K562 (cell line): ENCODE measurements around the gene SCN4B. TPM values are rescaled to one million over a fixed set of nuclear protein-coding genes. Genes with fewer than 3 reads are reported as not detected.

ENCODE experiments used
- ARID1B ChIP-seq: fragments of 450-650 bp; IDR thresholded peaks from 2 replicates; pipeline ENCODE4 v1.6.1; 2016; ENCODE audit warnings: antibody characterized with exemption, mild to moderate bottlenecking, inconsistent platforms
- CBFA2T2 ChIP-seq: fragments of 450-650 bp; conservative IDR thresholded peaks from 2 replicates; pipeline ENCODE4 v1.6.1; 2017; ENCODE audit warnings: mild to moderate bottlenecking
- HDAC1 ChIP-seq, 2 experiments: fragments of 450-650 bp; IDR thresholded peaks; 2 replicates each; pipeline ENCODE4 v1.6.1; 2016 to 2017; ENCODE audit warnings: inconsistent platforms in 1 of 2, mild to moderate bottlenecking in 1 of 2, moderate library complexity in 1 of 2
- JUND ChIP-seq, 2 experiments: IDR thresholded peaks; 2 replicates in 1 of 2; 3 replicates in 1 of 2; pipeline ENCODE4 v1.6.1; 2011; ENCODE audit warnings: borderline replicate concordance in 2 of 2, low read depth in 2 of 2, low read length in 2 of 2, improper control_type of control experiment in 1 of 2, missing biosample characterization in 1 of 2, missing genetic modification characterization in 1 of 2, missing genetic modification reagents in 1 of 2
- NR2C1 ChIP-seq, 2 experiments: fragments of 450-650 bp; IDR thresholded peaks; 2 replicates each; pipeline ENCODE4 v1.6.1; 2017; ENCODE audit warnings: mild to moderate bottlenecking in 2 of 2, antibody characterized with exemption in 1 of 2, inconsistent platforms in 1 of 2, missing compliant biosample characterization in 1 of 2, missing genetic modification characterization in 1 of 2
- NR2C2 ChIP-seq, 2 experiments: fragments of 200-800 bp in 1 of 2; sonication (Bioruptor generic) in 1 of 2; sonication (generic) in 1 of 2; formaldehyde crosslinking in 1 of 2; IDR thresholded peaks; 2 replicates each; pipeline versions ENCODE4 v1.6.1 to v1.8.0; 2016 to 2022; ENCODE audit warnings: mild to moderate bottlenecking in 1 of 2, missing compliant biosample characterization in 1 of 2, missing genetic modification characterization in 1 of 2, missing genetic modification reagents in 1 of 2
- PHF20 ChIP-seq: fragments of 450-650 bp; IDR thresholded peaks from 2 replicates; pipeline ENCODE4 v1.6.1; 2018; ENCODE audit not compliant: partially characterized antibody
- PRPF4 ChIP-seq: fragments of 200-400 bp; formaldehyde crosslinking; IDR thresholded peaks from one replicate; pipeline ENCODE4 v1.6.1; 2017; ENCODE audit warnings: low read length, low read depth, mild to moderate bottlenecking; ENCODE audit not compliant: insufficient read depth, poor library complexity, severe bottlenecking
- RCOR1 ChIP-seq, 2 experiments: IDR thresholded peaks; 2 replicates each; pipeline ENCODE4 v1.6.1; 2012; ENCODE audit warnings: low read depth in 2 of 2, low read length in 2 of 2, borderline replicate concordance in 1 of 2, improper control_type of control experiment in 1 of 2
- SMAD4 ChIP-seq: fragments of 250-450 bp; sonication (Bioruptor Pico); conservative IDR thresholded peaks from 2 replicates; pipeline ENCODE4 v1.8.0; 2021; ENCODE audit warnings: inconsistent platforms, mild to moderate bottlenecking, moderate library complexity
- SREBF2 ChIP-seq: sonication (generic); formaldehyde crosslinking; IDR thresholded peaks from 2 replicates; pipeline ENCODE4 v1.4.0; 2020; ENCODE audit warnings: mild to moderate bottlenecking, missing genetic modification reagents
- TAL1 ChIP-seq: fragments of 450-650 bp; IDR thresholded peaks from 2 replicates; pipeline ENCODE4 v1.6.1; 2016; ENCODE audit warnings: mild to moderate bottlenecking
- ZFX ChIP-seq: sonication (generic); formaldehyde crosslinking; IDR thresholded peaks from 2 replicates; pipeline ENCODE4 v1.8.0; 2022; ENCODE audit warnings: mild to moderate bottlenecking, missing genetic modification reagents, moderate library complexity
- polyA plus RNA-seq, 8 experiments: library from polyadenylated mRNA; depleted of rRNA in 4 of 8; stranded (reverse) in 5 of 8; unstranded in 3 of 8; fragments of >200 nt; fragmentation: Nextera tagmentation in 2 of 8; fragmentation: Illumina TruSeq in 1 of 8; extraction: Ambion mirVana in 2 of 8; extraction: Trizol in 1 of 8; gene quantifications; 2 replicates each; pipeline versions ENCODE4 v1.2.1 to v1.2.3, GENCODE V29; 2011 to 2014; ENCODE audit warnings: inconsistent platforms in 1 of 8, missing spikeins in 1 of 8
- total RNA-seq, 7 experiments: library from RNA; depleted of rRNA in 6 of 7; stranded (reverse); fragments of >200 nt in 6 of 7; fragmentation: Illumina TruSeq in 2 of 7; extraction: Trizol in 2 of 7; gene quantifications; 2 replicates each; pipeline versions ENCODE4 v1.2.1 to v1.2.3, GENCODE V29; 2011 to 2021; ENCODE audit warnings: low replicate concordance in 1 of 7
- TF ChIP-seq, protein P1 (sequence below): fragments of 250-450 bp; sonication (Bioruptor Pico); IDR thresholded peaks from 2 replicates; pipeline ENCODE4 v1.8.0; 2021; ENCODE audit warnings: borderline replicate concordance, mild to moderate bottlenecking, moderate library complexity; ENCODE audit not compliant: poor library complexity, severe bottlenecking
- TF ChIP-seq, protein P2 (sequence below): sonication (generic); formaldehyde crosslinking; IDR thresholded peaks from 2 replicates; pipeline ENCODE4 v1.9.0; 2022; ENCODE audit warnings: mild to moderate bottlenecking, missing genetic modification reagents

SCN4B gene
- total and polyA plus RNA-seq, 9 of the 15 experiments (the other 6 are each of a cell fraction or from before 2014, with no cell fraction given) = 0.03 TPM; not detected in 8

DNA sequence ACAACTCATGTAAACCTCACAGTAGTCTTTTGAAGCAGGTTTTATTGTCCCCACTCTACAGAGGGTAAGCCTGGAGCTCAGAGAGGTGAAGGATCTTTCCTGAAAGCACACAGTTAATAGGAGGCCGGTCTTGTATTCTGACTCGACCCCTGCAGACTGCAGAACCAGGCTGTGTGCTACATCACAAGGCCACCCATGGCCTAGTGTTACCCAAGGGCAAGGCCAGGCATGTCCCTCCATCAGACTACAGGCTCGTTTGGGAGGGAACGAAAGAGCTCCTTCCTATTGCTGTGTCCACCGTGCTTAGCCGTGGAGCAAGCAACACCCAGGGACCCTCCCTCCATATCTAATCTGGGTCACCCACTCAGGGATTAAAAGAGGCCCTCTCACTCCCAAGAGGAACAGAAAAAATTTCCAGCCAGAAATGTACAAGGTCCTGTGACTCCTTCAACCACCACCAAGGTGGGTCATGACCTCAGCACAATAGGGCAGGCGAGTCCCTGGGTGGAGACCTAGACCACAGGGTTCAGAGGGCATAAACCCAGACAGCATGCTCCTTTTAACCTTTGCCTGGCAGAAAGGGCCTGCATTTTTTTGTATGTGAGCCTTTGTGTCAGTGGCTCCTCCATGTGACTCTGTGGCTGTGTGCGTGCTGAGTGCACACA lies 59.6 kb downstream of the SCN4B start (continued):
- peak in 1 of 2 experiments; percentile 83; a peak in 2 of 4 replicates for TF ChIP-seq RCOR1 (IDR thresholded peaks at IDR 0.05; ENCODE audit: borderline replicate concordance in 1 of 2, low read depth in 2 of 2, low read length in 2 of 2)
- no peak for TF ChIP-seq PRPF4
- TF ChIP-seq, protein P1, sequence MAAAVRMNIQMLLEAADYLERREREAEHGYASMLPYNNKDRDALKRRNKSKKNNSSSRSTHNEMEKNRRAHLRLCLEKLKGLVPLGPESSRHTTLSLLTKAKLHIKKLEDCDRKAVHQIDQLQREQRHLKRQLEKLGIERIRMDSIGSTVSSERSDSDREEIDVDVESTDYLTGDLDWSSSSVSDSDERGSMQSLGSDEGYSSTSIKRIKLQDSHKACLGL (CRISPR knock-in tag) = no peak
- TF ChIP-seq CBFA2T2 = peak; percentile 36; the same call in 1 of the 2 replicates
- 0 out of 2 replicates have a peak, but pooled peaks have one; percentile 15 for TF ChIP-seq ARID1B
- TF ChIP-seq SREBF2 = no peak
- TF ChIP-seq HDAC1 (IDR thresholded peaks at IDR 0.05) = peak in 1 of 2 experiments; percentile 48; a peak in 2 of 4 replicates
- TF ChIP-seq JUND (IDR thresholded peaks at IDR 0.05; ENCODE audit: borderline replicate concordance, low read depth, low read length) = no peak
- TF ChIP-seq JUND (tag; IDR thresholded peaks at IDR 0.05; ENCODE audit: borderline replicate concordance, low read depth, low read length) = 0 out of 3 replicates have a peak, but pooled peaks have one; percentile 3
- peak; percentile 70 for TF ChIP-seq NR2C1 (IDR thresholded peaks at IDR 0.05)
- TF ChIP-seq NR2C1 (tag; IDR thresholded peaks at IDR 0.05) = peak; percentile 80
- TF ChIP-seq ZFX = 0 out of 2 replicates have a peak, but pooled peaks have one; percentile 13
- 0 out of 2 replicates have a peak, but pooled peaks have one; percentile 13 for TF ChIP-seq TAL1
- TF ChIP-seq SMAD4 (CRISPR knock-in tag) = peak; percentile 62
- TF ChIP-seq NR2C2 (CRISPR knock-in tag; IDR thresholded peaks at IDR 0.05) = no peak
- peak; percentile 70 for TF ChIP-seq NR2C2 (tag; IDR thresholded peaks at IDR 0.05)
- TF ChIP-seq, protein P2, sequence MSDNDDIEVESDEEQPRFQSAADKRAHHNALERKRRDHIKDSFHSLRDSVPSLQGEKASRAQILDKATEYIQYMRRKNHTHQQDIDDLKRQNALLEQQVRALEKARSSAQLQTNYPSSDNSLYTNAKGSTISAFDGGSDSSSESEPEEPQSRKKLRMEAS (CRISPR knock-in tag) = 0 out of 2 replicates have a peak, but pooled peaks have one; percentile 39
- no peak for TF ChIP-seq PHF20
